Ovary (tissue), 9 donors: ENCODE measurements around the gene DNMT3A. TPM values are rescaled to one million over a fixed set of nuclear protein-coding genes. Genes with fewer than 3 reads are reported as not detected.

ENCODE experiments used
- DNase-seq, 5 donors: peaks; one replicate each; pipeline ENCODE4 v3.0.0-alpha.2; 2019 to 2020
- H3K27ac ChIP-seq, 2 donors: fragments of 200-600 bp; one replicate each; pipeline versions ENCODE4 v1.5.1 to v1.8.0; 2019 to 2022
- H3K27me3 ChIP-seq: fragments of 200-600 bp; one replicate; pipeline ENCODE4 v1.8.0; 2022
- H3K36me3 ChIP-seq: fragments of 200-600 bp; sonication (generic); one replicate; pipeline ENCODE4 v1.5.1; 2019
- H3K4me1 ChIP-seq: one replicate; pipeline ENCODE4 v1.8.1; 2013; ENCODE audit warnings: mild to moderate bottlenecking, moderate library complexity; ENCODE audit not compliant: insufficient read depth
- H3K4me3 ChIP-seq: fragments of 200-600 bp; sonication (generic); one replicate; pipeline ENCODE4 v1.5.1; 2017
- H3K9me3 ChIP-seq, 2 donors: fragments of 200-600 bp in 1 of 2; sonication (generic) in 1 of 2; one replicate each; pipeline versions ENCODE4 v1.5.1 to v1.8.1; 2013 to 2019; ENCODE audit warnings: mild to moderate bottlenecking in 1 of 2, moderate library complexity in 1 of 2
- EP300 ChIP-seq: sonication (generic); formaldehyde crosslinking; IDR thresholded peaks from one replicate; pipeline ENCODE4 v1.6.1; 2017; ENCODE audit warnings: antibody characterized with exemption
- POLR2A ChIP-seq: fragments of 450-650 bp; IDR thresholded peaks from one replicate; pipeline ENCODE4 v1.6.1; 2017; ENCODE audit warnings: antibody characterized with exemption, mild to moderate bottlenecking, moderate library complexity
- WGBS, 3 donors: extraction: QIAGEN DNeasy Blood & Tissue Kit in 1 of 3; methylation state at CpG; one replicate each; pipeline versions ENCODE4 v1.1.5 to v1.1.7; 2013 to 2017; 5-methylcytosine and 5-hydroxymethylcytosine counted together
- intact Hi-C, 4 donors: fragments of 100-400 bp; cut with DNase I; formaldehyde crosslinking; loops; one replicate each; pipeline versions ENCODE4 v1.11.0 to v1.15.1; 2022 to 2023
- polyA plus RNA-seq, 2 donors: library from polyadenylated mRNA; stranded (reverse); fragments of 200-250 nt in 1 of 2; fragments of 350-450 nt in 1 of 2; fragmentation: Illumina TruSeq in 1 of 2; extraction: RNeasy Lipid Tissue Mini Kit (QIAGEN cat#74804) in 1 of 2; gene quantifications; one replicate each; pipeline ENCODE4 v1.2.3, GENCODE V29; 2013 to 2014
- total RNA-seq, 7 donors: library from RNA; depleted of rRNA in 2 of 7; stranded (reverse); fragments of >200 nt in 2 of 7; fragmentation: NEBNext Ultra II Directional in 3 of 7; extraction: Animal tissue kit (Norgen Biotek cat#: 25700) in 3 of 7; gene quantifications; one replicate each; pipeline versions ENCODE4 v1.1.0 to v1.2.4, GENCODE V29; 2016 to 2023
- TF ChIP-seq, protein P1 (sequence below), 3 donors: fragments of 450-650 bp in 2 of 3; fragments of 200-600 bp in 1 of 3; IDR thresholded peaks; one replicate each; pipeline versions ENCODE4 v1.5.1 to v1.8.0; 2016 to 2022; ENCODE audit warnings: antibody characterized with exemption in 3 of 3, mild to moderate bottlenecking in 1 of 3
- donor health status: DM: no; HTN: no; CAD: no; lungs with moderate emphysema.
- donor health status: DM: no; HTN: no; CAD: no.
- donor health status: Bipolar disorder and iron deficiency.
- donor health status: DM: yes; HTN: yes; CAD: no.
- donor health status: DM: no; HTN: no; CAD: no.
- donor health status: DM: yes; HTN: yes; CAD: no.

Gene DNMT3A
- total and polyA plus RNA-seq, 9 donors, result 11.3 to 72.7 (median 46.7) TPM

DNA sequence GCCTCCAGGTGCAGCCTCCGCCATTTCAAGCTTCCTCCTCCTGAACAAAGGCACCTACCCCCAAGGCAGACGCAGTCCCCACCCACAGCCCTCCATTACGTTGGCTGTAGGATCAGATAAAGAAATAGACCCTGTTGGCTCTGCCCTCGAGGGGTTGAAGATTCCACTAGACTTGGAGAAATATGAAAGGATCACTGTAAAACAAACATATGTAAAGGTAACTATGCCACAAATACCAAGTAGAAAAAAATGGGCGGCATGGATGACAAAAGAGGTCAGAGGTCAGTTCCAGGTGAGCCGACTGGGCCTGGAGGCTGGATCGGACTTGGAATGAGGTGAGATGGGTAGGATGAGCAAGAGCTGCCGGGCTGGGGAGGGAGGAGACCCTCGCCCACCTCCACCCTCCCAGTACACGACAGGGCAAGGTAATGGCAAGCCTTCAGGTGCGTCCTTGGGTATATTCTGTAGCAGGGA is 88.5 kb downstream of the DNMT3A start:
- TF ChIP-seq, protein P1, sequence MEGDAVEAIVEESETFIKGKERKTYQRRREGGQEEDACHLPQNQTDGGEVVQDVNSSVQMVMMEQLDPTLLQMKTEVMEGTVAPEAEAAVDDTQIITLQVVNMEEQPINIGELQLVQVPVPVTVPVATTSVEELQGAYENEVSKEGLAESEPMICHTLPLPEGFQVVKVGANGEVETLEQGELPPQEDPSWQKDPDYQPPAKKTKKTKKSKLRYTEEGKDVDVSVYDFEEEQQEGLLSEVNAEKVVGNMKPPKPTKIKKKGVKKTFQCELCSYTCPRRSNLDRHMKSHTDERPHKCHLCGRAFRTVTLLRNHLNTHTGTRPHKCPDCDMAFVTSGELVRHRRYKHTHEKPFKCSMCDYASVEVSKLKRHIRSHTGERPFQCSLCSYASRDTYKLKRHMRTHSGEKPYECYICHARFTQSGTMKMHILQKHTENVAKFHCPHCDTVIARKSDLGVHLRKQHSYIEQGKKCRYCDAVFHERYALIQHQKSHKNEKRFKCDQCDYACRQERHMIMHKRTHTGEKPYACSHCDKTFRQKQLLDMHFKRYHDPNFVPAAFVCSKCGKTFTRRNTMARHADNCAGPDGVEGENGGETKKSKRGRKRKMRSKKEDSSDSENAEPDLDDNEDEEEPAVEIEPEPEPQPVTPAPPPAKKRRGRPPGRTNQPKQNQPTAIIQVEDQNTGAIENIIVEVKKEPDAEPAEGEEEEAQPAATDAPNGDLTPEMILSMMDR (IDR thresholded peaks at IDR 0.05), result no peak
- TF ChIP-seq POLR2A (no peak), EP300 (no peak)
- intact Hi-C loops, result no loop called here
- 69 to 76% (median 71%) methylated on average over 11 of the region's 11 CpGs for WGBS, 3 donors
- no peak for DNase-seq
- Histone ChIP-seq H3K27me3 (no peaks in the 10 kb centered on the region), H3K36me3 (no peaks in the 10 kb centered on the region), H3K4me3 (no peak overlapping the region), H3K9me3 (no peaks in the 10 kb centered on the region), H3K4me1 (peaks cover 19% of the 10 kb centered on the region), H3K27ac (peak overlapping the region; percentile 90 to 98)

DNA sequence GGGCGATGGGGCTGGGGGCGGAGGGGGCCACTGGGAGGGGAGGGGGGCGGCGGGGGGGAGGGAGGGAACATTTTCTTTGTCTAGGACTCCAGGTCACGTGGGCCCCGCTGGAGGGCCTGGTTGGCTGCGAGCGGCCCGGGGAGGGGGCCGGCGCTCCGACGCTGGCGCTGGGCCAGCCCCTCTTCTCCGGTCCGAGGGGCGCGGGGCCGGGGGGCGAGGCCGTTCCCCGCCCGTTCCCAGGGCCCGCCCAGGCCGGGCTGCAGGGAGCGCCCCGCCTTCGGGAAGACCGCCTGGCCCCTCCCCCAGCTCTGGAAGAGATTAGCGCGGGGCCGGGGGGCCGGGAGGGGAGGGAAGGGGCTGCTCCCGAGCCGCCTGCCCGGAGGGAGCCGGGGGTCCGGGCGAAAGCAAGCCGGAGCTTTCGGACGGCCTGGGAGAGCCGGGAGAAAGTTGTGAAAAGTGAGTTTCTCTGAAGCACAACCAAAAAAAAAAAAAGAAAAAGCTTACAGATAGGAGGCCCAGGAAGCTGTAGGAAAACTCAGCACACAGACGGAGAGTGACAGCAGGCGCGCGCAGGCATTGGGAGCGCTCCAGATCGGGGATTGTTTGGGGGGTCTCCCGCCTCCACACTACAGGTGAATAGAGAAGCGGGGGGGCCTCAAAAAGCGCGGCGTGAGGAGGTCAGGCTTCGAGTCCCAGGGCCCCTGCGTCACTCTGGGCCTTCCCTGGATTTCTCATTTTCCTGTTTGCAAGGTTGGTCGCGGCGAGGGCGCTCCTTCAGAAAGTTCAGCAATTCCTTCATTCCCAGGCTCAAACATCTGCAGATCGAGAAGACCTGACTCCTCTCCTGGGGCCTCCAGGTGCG is 89.2 kb downstream of the DNMT3A start:
- H3K9me3 ChIP-seq, result no peaks in the 10 kb centered on the region
- intact Hi-C loops, result no loop called here
- WGBS, 3 donors, result 4 to 10% (median 6%) methylated on average over 37 to 61 of the region's 62 CpGs
- H3K36me3 ChIP-seq, result no peaks in the 10 kb centered on the region
- DNase-seq, result peak; percentile 81 to 89 (median 84)
- TF ChIP-seq, protein P1 (IDR thresholded peaks at IDR 0.05), result no peak
- TF ChIP-seq POLR2A (no peak), EP300 (no peak)
- H3K27me3 ChIP-seq, result no peaks in the 10 kb centered on the region
- peak overlapping the region; percentile 90 to 98 for H3K27ac ChIP-seq
- H3K4me3 ChIP-seq, result peak overlapping the region; percentile 46
- peaks cover 20% of the 10 kb centered on the region for H3K4me1 ChIP-seq

DNA sequence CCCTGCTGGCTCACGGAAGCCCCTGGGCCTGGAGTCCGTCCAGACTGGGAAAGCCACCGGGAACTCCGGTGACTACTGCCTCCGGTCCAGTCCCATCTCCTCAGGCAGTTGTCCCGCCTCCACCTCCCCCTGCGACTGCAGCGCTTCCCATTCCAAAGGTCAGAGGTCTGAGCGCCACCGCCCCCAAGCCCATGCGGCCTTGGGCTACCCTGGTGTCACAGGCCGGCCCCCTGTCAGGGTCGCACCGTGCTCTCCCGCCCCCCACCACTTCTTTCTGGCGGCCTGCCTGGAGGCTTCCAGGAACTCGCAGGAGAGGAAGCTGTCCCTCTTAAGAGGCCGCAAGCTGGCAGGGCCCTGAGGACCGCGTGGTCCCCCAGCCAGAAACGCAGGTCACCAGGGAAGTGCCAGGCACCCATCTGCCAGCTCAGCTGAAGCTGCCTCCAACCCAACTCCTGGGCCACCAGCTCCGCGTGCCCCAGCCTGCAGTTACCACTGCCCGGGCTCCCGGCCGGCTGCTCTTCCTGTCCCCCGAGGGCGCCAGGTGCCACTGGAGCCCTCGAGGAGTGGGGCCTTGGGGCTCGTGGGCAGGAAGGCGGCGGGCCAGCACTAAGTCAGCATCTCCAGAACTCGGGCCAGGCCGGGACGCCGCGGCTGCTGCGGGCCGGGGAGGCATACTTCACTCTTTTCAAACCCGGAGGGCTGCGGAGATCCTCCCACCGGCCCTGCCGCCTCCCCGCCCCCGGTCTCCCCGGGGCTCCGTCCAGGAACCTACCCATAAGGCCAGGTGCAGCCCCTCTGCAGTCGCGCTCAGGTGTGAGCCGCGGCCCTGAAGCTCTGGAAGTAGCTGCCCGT is 90.1 kb downstream of the DNMT3A start:
- DNase-seq, result peak; percentile 60 to 78 (median 76)
- Histone ChIP-seq H3K27ac (peak overlapping the region; percentile 90 to 98), H3K9me3 (no peaks in the 10 kb centered on the region), H3K4me1 (peaks cover 17% of the 10 kb centered on the region), H3K36me3 (no peaks in the 10 kb centered on the region), H3K27me3 (no peaks in the 10 kb centered on the region), H3K4me3 (peak overlapping the region; percentile 46)
- TF ChIP-seq POLR2A (no peak), EP300 (no peak)
- TF ChIP-seq, protein P1 (IDR thresholded peaks at IDR 0.05), result no peak
- intact Hi-C loops, result no loop called here
- WGBS, 3 donors, result 1 to 3% (median 2%) methylated on average over 35 to 52 of the region's 52 CpGs

DNA sequence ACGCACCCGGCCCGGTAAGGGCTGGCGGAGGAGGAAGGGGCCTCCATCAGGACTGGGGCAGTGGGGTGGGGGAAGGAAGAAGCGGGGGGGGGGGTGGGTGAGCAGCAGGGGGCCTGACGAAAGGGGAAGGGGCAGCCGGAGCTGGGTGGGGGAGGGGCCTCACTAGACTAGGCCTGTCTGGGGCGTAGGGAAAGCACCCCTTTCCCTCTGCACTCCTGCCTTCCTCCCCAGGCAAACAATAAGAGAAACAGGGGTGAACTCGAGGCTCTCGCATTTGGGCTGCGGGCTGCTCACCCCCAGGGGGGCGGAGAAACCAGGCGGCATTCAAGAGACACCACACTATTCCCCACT is 90.7 kb downstream of the DNMT3A start:
- peak overlapping the region; percentile 46 for H3K4me3 ChIP-seq
- intact Hi-C loops, result no loop called here

More for the DNA sequence above, 90.7 kb downstream of the DNMT3A start:
- H3K36me3 ChIP-seq, result no peaks in the 10 kb centered on the region
- 7 to 28% (median 16%) methylated on average over 13 of the region's 13 CpGs for WGBS, 3 donors
- DNase-seq, result peak in 1 of 5 donors; percentile 44
- no peaks in the 10 kb centered on the region for H3K27me3 ChIP-seq
- peaks cover 17% of the 10 kb centered on the region for H3K4me1 ChIP-seq
- H3K9me3 ChIP-seq, result no peaks in the 10 kb centered on the region
- TF ChIP-seq EP300, result no peak
- no peak for TF ChIP-seq POLR2A
- peak overlapping the region; percentile 18 to 90 for H3K27ac ChIP-seq
